SK-N-SH treated with all-trans-retinoic acid at 6 μM for 48 hours (cell line): ENCODE results near the gene CLPSL1.

Experiments used
- ATAC-seq: fragments of 200-7000 bp; cut with Tn5 transposase; 3 replicates; pipeline ENCODE4 v1.9.1; 2020; ENCODE audit warnings: mild to moderate bottlenecking, moderate library complexity
- ARNTL ChIP-seq: fragments of 450-650 bp; formaldehyde crosslinking; IDR thresholded peaks from 2 replicates; pipeline ENCODE4 v1.5.0; 2020; ENCODE audit warnings: low read depth, mild to moderate bottlenecking, moderate library complexity, borderline replicate concordance
- BACH2 ChIP-seq: fragments of 250-450 bp; sonication (Bioruptor Pico); IDR thresholded peaks from 2 replicates; pipeline ENCODE4 v1.9.0; 2021; ENCODE audit warnings: mild to moderate bottlenecking, borderline replicate concordance
- CSDC2 ChIP-seq: fragments of 250-450 bp; sonication (Bioruptor Pico); IDR thresholded peaks from 2 replicates; pipeline ENCODE4 v1.5.0; 2020; ENCODE audit warnings: mild to moderate bottlenecking, moderate library complexity
- ESRRG ChIP-seq: fragments of 250-450 bp; sonication (Bioruptor Pico); IDR thresholded peaks from 2 replicates; pipeline ENCODE4 v1.6.1; 2021; ENCODE audit warnings: mild to moderate bottlenecking
- GLIS3 ChIP-seq: fragments of 250-450 bp; sonication (Bioruptor Pico); IDR thresholded peaks from 2 replicates; pipeline ENCODE4 v1.5.0; 2020; ENCODE audit warnings: mild to moderate bottlenecking, moderate library complexity
- ISL1 ChIP-seq: fragments of 250-450 bp; sonication (Bioruptor Pico); IDR thresholded peaks from 2 replicates; pipeline ENCODE4 v2.1.2; 2022; ENCODE audit warnings: mild to moderate bottlenecking, moderate library complexity
- OSR1 ChIP-seq: fragments of 250-450 bp; sonication (Bioruptor Pico); IDR thresholded peaks from 2 replicates; pipeline ENCODE4 v1.8.0; 2022; ENCODE audit warnings: moderate library complexity, mild to moderate bottlenecking, inconsistent platforms
- PPARA ChIP-seq: fragments of 250-450 bp; sonication (Bioruptor Pico); IDR thresholded peaks from 2 replicates; pipeline ENCODE4 v1.5.0; 2020; ENCODE audit warnings: mild to moderate bottlenecking, borderline replicate concordance
- RARB ChIP-seq: fragments of 250-450 bp; sonication (Bioruptor Pico); IDR thresholded peaks from 2 replicates; pipeline ENCODE4 v1.8.0; 2021; ENCODE audit warnings: mild to moderate bottlenecking, moderate library complexity
- SNAI2 ChIP-seq: fragments of 250-450 bp; sonication (Bioruptor Pico); IDR thresholded peaks from 2 replicates; pipeline ENCODE4 v1.5.0; 2020; ENCODE audit warnings: mild to moderate bottlenecking, moderate library complexity
- TCF4 ChIP-seq: fragments of 250-450 bp; sonication (Bioruptor Pico); IDR thresholded peaks from 2 replicates; pipeline ENCODE4 v1.8.0; 2021; ENCODE audit warnings: mild to moderate bottlenecking, moderate library complexity, borderline replicate concordance
- TOX ChIP-seq: fragments of 250-450 bp; sonication (Bioruptor Pico); IDR thresholded peaks from 2 replicates; pipeline ENCODE4 v1.8.0; 2021; ENCODE audit warnings: mild to moderate bottlenecking, moderate library complexity, borderline replicate concordance
- TSHZ2 ChIP-seq: fragments of 250-450 bp; sonication (Bioruptor Pico); IDR thresholded peaks from 2 replicates; pipeline ENCODE4 v1.5.0; 2020; ENCODE audit warnings: mild to moderate bottlenecking, moderate library complexity
- ZC3H10 ChIP-seq: fragments of 250-450 bp; sonication (Bioruptor Pico); IDR thresholded peaks from 2 replicates; pipeline ENCODE4 v1.5.1; 2021; ENCODE audit warnings: mild to moderate bottlenecking, moderate library complexity
- ZFP3 ChIP-seq: fragments of 250-450 bp; sonication (Bioruptor Pico); IDR thresholded peaks from 2 replicates; pipeline ENCODE4 v1.5.0; 2020; ENCODE audit warnings: mild to moderate bottlenecking, moderate library complexity
- ZFP30 ChIP-seq: fragments of 450-650 bp; formaldehyde crosslinking; IDR thresholded peaks from 2 replicates; pipeline ENCODE4 v1.5.0; 2022; ENCODE audit warnings: mild to moderate bottlenecking, moderate library complexity
- ZNF565 ChIP-seq: fragments of 450-650 bp; formaldehyde crosslinking; conservative IDR thresholded peaks from 2 replicates; pipeline ENCODE4 v1.5.0; 2020; ENCODE audit warnings: low read depth, mild to moderate bottlenecking, moderate library complexity
- ZNF70 ChIP-seq: fragments of 450-650 bp; formaldehyde crosslinking; IDR thresholded peaks from 2 replicates; pipeline ENCODE4 v1.5.0; 2020; ENCODE audit warnings: mild to moderate bottlenecking, moderate library complexity
- ZNF8 ChIP-seq: fragments of 450-650 bp; formaldehyde crosslinking; IDR thresholded peaks from 2 replicates; pipeline ENCODE4 v1.5.0; 2020; ENCODE audit warnings: mild to moderate bottlenecking, moderate library complexity
- TF ChIP-seq, protein P1 (sequence below): fragments of 250-450 bp; sonication (Bioruptor Pico); IDR thresholded peaks from 2 replicates; pipeline ENCODE4 v1.5.1; 2021; ENCODE audit warnings: mild to moderate bottlenecking, moderate library complexity
- TF ChIP-seq, protein P2 (sequence below): fragments of 250-450 bp; sonication (Bioruptor Pico); IDR thresholded peaks from 2 replicates; pipeline ENCODE4 v1.8.0; 2021; ENCODE audit warnings: low read depth, mild to moderate bottlenecking, moderate library complexity, borderline replicate concordance
- TF ChIP-seq, protein P3 (sequence below): fragments of 250-450 bp; sonication (Bioruptor Pico); IDR thresholded peaks from 2 replicates; pipeline ENCODE4 v1.5.1; 2020; ENCODE audit warnings: low read depth, mild to moderate bottlenecking, moderate library complexity
- TF ChIP-seq, protein P4 (sequence below): fragments of 250-450 bp; sonication (Bioruptor Pico); IDR thresholded peaks from 2 replicates; pipeline ENCODE4 v1.8.0; 2020; ENCODE audit warnings: mild to moderate bottlenecking, moderate library complexity, borderline replicate concordance

Gene CLPSL1

GRCh38 chr6:35751594-35751993 lies 29.2 kb upstream of the CLPSL1 start:
- TF ChIP-seq TCF4 (no peak), ZNF70 (CRISPR knock-in tag) (no peak), ESRRG (no peak), ISL1 (no peak), OSR1 (CRISPR knock-in tag) (no peak)
- ATAC-seq: no peak

- TF ChIP-seq ZC3H10 (CRISPR knock-in tag) (no peak), TOX (CRISPR knock-in tag) (no peak), ESRRG (no peak), ISL1 (no peak), BACH2 (CRISPR knock-in tag) (no peak), ZNF8 (CRISPR knock-in tag) (no peak), ZNF565 (CRISPR knock-in tag) (no peak), ZFP3 (no peak), TCF4 (no peak), TSHZ2 (no peak), SNAI2 (CRISPR knock-in tag) (no peak), OSR1 (CRISPR knock-in tag) (no peak), RARB (CRISPR knock-in tag) (no peak), GLIS3 (CRISPR knock-in tag) (no peak), CSDC2 (no peak), ZFP30 (CRISPR knock-in tag) (no peak)
- TF ChIP-seq, protein P1, sequence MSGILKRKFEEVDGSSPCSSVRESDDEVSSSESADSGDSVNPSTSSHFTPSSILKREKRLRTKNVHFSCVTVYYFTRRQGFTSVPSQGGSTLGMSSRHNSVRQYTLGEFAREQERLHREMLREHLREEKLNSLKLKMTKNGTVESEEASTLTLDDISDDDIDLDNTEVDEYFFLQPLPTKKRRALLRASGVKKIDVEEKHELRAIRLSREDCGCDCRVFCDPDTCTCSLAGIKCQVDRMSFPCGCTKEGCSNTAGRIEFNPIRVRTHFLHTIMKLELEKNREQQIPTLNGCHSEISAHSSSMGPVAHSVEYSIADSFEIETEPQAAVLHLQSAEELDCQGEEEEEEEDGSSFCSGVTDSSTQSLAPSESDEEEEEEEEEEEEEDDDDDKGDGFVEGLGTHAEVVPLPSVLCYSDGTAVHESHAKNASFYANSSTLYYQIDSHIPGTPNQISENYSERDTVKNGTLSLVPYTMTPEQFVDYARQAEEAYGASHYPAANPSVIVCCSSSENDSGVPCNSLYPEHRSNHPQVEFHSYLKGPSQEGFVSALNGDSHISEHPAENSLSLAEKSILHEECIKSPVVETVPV (CRISPR knock-in tag): no peak
- TF ChIP-seq, protein P2, sequence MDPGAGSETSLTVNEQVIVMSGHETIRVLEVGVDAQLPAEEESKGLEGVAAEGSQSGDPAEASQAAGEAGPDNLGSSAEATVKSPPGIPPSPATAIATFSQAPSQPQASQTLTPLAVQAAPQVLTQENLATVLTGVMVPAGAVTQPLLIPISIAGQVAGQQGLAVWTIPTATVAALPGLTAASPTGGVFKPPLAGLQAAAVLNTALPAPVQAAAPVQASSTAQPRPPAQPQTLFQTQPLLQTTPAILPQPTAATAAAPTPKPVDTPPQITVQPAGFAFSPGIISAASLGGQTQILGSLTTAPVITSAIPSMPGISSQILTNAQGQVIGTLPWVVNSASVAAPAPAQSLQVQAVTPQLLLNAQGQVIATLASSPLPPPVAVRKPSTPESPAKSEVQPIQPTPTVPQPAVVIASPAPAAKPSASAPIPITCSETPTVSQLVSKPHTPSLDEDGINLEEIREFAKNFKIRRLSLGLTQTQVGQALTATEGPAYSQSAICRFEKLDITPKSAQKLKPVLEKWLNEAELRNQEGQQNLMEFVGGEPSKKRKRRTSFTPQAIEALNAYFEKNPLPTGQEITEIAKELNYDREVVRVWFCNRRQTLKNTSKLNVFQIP: no peak
- TF ChIP-seq, protein P3, sequence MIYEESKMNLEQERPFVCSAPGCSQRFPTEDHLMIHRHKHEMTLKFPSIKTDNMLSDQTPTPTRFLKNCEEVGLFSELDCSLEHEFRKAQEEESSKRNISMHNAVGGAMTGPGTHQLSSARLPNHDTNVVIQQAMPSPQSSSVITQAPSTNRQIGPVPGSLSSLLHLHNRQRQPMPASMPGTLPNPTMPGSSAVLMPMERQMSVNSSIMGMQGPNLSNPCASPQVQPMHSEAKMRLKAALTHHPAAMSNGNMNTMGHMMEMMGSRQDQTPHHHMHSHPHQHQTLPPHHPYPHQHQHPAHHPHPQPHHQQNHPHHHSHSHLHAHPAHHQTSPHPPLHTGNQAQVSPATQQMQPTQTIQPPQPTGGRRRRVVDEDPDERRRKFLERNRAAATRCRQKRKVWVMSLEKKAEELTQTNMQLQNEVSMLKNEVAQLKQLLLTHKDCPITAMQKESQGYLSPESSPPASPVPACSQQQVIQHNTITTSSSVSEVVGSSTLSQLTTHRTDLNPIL (CRISPR knock-in tag): no peak
- TF ChIP-seq, all 23 proteins: peak for 0
- ATAC-seq: no peak
Observed at GRCh38 chr6:35752330-35752729, 28.5 kb upstream of the CLPSL1 start.

GRCh38 chr6:35754452-35755277 lies 26.2 kb upstream of the CLPSL1 start:
- TF ChIP-seq PPARA (CRISPR knock-in tag) (no peak), TOX (CRISPR knock-in tag) (no peak), ZC3H10 (CRISPR knock-in tag) (no peak), ESRRG (no peak), ISL1 (no peak)
- peak; percentile 28; the same call in 2 of the 3 replicates for ATAC-seq

DNA sequence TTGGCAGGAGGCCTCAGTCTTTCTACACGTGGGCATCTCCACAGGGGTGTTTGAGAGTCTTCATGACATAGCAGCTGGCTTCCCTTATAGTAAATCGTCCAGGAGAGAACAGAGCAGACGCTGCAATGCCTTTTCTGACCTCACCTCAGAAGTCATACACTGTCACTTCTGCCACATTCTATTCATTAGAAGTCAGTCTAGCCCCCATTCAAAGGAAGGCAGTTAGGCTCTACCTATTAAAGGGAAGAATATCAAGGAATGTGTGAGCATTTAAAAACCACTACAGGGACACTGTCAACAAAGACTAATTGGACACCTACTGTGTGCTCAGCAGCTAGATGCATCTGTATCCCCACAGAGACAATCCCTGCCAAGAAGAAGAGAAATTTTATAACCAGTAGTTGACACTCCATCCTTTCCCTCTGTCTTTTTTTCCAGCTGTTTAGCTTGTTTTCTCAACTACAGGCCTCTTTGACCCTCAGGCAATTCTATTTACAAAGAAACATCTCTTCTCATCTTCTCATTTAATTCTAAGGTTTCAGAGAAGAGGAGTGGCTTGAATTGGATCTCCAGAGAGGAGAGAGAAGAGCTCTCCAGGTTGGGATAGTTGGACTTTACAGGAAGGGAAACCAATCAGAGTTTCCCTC lies 25.4 kb upstream of the CLPSL1 start:
- TF ChIP-seq ZC3H10 (CRISPR knock-in tag) (no peak), OSR1 (CRISPR knock-in tag) (no peak), BACH2 (CRISPR knock-in tag) (no peak), ARNTL (CRISPR knock-in tag) (no peak), RARB (CRISPR knock-in tag) (no peak), ESRRG (no peak), CSDC2 (no peak), TOX (CRISPR knock-in tag) (no peak), PPARA (CRISPR knock-in tag) (no peak), ZFP30 (CRISPR knock-in tag) (no peak), ISL1 (no peak), SNAI2 (CRISPR knock-in tag) (no peak), ZNF565 (CRISPR knock-in tag) (no peak), GLIS3 (CRISPR knock-in tag) (no peak), ZFP3 (no peak), ZNF8 (CRISPR knock-in tag) (no peak)
- TF ChIP-seq, protein P4, sequence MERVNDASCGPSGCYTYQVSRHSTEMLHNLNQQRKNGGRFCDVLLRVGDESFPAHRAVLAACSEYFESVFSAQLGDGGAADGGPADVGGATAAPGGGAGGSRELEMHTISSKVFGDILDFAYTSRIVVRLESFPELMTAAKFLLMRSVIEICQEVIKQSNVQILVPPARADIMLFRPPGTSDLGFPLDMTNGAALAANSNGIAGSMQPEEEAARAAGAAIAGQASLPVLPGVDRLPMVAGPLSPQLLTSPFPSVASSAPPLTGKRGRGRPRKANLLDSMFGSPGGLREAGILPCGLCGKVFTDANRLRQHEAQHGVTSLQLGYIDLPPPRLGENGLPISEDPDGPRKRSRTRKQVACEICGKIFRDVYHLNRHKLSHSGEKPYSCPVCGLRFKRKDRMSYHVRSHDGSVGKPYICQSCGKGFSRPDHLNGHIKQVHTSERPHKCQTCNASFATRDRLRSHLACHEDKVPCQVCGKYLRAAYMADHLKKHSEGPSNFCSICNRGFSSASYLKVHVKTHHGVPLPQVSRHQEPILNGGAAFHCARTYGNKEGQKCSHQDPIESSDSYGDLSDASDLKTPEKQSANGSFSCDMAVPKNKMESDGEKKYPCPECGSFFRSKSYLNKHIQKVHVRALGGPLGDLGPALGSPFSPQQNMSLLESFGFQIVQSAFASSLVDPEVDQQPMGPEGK (CRISPR knock-in tag): no peak
- TF ChIP-seq, protein P2: no peak
- no peak for ATAC-seq
